Skeletal muscle cell (primary cell): ENCODE measurements around the gene CDX1.

Experiments
- DNase-seq: peaks from one replicate; pipeline ENCODE4 v3.0.0-alpha.2; 2010; ENCODE audit warnings: low read depth
- H3K4me3 ChIP-seq: 2 replicates; pipeline ENCODE4 v1.5.1; 2011; ENCODE audit warnings: low read depth, mild to moderate bottlenecking, control low read depth, low read length, moderate library complexity

The CDX1 gene

DNA sequence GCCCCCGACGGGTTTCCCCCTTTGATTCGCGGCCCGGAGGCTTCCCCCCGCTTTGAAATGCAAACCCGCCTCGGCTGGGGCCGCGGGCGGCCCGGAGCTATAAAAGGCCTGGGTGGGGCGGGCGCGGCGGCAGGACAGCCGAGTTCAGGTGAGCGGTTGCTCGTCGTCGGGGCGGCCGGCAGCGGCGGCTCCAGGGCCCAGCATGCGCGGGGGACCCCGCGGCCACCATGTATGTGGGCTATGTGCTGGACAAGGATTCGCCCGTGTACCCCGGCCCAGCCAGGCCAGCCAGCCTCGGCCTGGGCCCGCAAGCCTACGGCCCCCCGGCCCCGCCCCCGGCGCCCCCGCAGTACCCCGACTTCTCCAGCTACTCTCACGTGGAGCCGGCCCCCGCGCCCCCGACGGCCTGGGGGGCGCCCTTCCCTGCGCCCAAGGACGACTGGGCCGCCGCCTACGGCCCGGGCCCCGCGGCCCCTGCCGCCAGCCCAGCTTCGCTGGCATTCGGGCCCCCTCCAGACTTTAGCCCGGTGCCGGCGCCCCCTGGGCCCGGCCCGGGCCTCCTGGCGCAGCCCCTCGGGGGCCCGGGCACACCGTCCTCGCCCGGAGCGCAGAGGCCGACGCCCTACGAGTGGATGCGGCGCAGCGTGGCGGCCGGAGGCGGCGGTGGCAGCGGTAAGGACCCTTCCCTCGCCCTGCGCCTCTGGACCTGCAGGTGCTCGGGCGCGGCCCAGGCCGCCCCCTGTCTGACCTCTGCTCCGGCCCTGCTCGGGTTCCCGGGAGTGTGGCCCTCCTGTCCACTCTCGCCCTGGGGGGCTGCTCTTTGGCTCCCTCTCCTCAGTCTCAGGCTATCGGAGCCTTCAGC lies at the start of gene CDX1:
Gene CDX1 (plus strand): TSS at position 129 of the 862 bp plus-strand sequence. CDS start 99 bp downstream, at position 228.
- no peak within 1 kb of the TSS for H3K4me3 ChIP-seq
- no peak for DNase-seq

DNA sequence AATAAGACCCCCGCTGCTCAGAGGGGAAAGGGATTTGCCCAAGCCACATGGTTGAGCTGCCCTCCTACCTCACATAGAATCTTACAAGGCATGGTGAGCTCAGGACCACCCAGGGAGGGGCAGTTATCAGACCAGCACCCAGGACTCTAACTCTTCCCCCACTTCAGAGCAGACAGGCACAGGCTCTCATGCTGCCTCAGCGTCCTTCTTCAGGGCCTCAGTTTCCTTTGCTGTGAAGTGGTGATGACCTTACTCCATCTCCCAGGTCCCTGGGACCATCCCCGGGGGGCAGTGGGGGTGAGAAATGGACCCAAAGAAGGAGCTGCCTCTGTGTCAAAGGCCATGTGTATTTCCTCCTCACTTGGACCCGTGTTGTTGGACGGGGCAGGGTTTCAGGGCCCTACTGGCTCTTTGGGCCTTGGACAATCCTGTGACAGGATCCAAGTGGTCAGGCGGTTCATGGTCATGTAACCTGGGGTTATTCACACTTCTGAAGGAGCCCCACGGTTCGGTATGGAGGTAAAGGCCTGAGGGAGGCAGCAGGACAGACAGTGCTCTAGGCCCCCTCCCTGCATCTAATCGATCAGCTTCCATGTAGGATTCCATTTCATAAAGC lies 48.5 kb upstream of the CDX1 start:
- no peak overlapping the region for H3K4me3 ChIP-seq
- DNase-seq = no peak

DNA sequence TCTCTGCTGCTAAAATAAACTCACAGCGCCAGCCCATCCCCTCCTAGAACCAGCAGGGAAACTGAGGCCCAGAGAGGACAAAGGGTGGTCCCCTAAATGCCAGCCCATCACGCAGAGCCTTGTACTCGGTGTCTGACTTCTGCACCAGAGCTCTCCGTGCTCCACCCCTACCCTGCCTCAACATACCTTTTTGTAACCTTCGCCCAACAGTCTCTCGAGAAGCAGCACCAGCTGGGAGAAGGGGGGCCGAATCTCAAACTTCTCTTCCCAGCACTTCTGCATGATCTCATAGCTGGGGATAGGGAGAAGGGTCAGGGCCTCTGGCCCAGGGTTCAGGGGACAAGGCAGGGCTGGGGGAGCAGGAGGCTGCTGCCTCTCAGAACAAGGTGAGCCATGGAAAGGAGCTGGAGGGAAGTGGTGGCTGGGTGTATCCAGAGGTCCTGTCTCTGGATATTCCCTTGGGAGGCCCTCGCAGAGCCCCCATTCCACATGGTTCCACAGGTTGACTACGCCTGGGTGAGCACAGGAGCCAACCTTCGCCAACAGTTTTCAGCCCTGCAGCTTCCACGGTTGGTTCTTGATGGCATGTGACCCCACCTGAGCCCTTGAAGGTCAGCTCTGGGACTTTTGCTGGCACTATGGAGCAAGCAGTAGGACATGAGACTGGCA lies 47.9 kb upstream of the CDX1 start:
- no peak overlapping the region for H3K4me3 ChIP-seq
- DNase-seq = no peak

DNA sequence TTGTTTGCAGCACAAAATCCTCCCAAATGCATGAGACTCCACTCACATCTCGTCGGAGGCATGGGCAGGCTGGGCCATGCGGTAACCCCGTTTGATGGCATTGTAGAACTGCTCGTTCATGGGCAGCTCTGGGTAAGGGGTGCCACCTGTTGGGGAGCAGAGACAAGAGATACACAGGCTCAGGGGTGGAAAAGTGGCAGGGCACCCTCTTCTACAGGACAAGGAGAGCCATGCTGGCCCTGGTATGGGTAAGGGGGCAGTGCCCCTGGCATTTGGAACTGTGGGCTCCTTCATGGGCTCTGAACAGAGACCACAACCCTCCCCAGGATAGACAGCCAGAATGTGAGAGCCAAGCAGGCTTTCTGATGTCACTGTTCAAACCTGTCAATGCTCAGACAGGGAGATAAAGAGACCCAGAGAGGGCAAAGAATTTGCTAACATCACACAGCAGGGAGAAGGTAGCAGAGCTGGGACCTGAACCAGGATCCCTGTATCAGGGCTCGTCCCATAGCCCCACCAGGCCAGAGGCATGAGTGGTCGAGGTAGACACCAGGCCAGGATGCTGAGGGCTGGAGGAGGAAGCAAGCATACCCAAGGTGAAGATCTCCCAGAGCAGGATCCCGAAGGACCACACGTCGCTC lies 47.0 kb upstream of the CDX1 start:
- no peak overlapping the region for H3K4me3 ChIP-seq
- DNase-seq = no peak

DNA sequence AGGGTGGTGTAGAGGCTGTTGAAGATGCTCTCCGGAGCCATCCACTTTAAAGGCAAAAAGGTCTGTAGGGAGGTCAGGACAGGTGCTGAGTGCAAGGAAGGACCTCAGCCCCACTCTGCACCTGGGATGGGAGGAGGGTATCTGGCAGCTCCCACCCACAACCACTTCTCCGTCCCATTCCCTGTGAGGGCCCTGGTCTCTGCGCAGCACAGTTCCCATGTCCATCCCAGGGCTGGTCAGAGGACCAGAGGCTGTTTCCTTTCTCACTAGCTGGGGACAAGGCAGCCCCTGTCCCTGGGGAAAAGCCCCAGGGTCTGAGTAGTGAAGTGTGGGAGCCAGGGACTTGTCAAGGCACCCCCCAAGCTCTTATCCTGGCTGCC lies 46.5 kb upstream of the CDX1 start:
- no peak overlapping the region for H3K4me3 ChIP-seq
- DNase-seq = no peak

DNA sequence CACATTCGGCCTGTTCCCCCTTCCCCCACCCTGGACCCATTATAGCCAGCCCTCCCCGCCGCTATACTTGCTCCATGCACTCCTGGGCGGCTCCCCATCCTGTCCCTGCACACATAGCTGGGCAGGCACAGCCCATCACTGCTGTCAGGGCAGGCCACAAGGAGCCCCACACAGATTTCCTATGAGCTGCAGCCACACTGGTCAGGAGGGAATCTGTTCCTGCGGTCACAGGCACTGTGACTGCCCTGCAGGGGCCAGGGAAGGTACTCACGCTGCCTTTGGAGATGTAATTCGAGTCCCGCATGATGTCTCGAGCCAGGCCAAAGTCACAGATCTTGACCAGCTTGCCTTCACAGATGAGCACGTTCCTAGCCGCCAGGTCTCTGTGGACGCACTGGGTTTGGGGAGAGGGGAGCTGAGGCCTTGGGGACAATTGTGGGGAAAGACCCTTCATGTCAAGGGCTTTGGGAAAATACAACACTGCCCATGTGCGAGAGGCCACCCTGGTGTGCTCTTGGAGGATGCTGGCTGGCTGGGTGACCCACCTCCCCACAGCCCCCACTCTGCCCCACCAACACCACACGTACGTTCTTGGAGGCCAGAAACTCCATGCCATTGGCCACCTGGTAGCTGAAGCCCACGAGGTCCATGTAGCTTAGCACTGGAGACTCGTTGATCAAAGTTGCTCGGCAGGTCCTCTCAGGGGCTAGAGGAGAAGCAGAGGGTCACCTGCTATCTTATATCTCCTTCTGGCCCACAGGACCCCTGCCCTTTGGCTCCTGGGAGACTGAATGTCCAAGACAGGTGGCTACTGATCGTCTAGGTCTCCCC lies 45.7 kb upstream of the CDX1 start:
- H3K4me3 ChIP-seq = no peak overlapping the region
- no peak for DNase-seq

DNA sequence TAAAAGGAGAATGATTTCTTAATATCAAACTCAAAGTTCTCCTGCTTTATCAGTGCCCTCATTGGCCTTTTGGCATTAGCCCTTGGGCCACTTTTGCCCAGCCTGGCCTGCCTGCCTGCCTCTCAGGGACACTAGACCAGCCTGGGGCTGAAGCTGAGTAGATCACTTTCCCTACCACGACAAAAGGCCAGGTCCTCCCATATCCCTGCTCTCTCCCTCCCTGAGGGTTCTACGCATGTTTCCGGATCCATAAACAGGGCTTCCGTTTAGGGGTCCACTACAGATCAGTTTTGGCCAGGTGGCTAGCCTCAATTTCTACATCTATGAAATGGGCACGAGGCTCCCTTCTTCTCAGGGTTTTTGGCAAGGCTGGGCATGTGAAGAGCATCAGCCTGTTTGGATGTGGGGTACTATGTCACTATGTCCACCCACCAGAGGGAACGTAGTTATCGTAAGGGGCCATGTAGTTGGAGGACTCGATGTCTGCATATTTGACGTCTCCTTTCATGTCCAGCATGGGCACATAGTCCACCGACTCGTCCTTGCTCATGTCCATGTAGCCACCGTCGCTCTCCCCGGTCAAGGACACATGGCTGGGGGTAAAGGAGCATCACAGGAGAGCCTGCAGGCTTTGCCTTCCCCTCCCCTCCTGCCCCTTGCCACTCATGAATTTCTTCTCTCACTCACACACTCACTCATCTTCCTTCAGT lies 45.0 kb upstream of the CDX1 start:
- DNase-seq = no peak
- H3K4me3 ChIP-seq = no peak overlapping the region

DNA sequence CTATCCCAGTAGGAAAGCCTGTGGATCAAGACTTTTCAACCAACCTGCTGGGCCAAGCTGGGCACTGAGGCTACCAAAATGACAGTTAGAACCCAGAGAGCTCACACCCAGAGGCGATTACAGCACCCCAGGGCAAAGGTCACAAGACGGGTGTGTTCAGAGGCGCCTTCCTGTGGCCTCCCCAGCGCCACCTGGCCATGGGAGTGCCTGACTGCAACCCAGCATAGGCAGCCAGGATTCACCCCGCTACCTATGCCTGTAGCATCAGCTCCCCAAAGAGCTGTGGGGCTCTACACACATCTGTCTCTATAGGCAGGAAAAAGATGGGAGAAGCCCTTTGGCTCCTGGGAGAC lies 44.4 kb upstream of the CDX1 start:
- H3K4me3 ChIP-seq = no peak overlapping the region
- no peak for DNase-seq

DNA sequence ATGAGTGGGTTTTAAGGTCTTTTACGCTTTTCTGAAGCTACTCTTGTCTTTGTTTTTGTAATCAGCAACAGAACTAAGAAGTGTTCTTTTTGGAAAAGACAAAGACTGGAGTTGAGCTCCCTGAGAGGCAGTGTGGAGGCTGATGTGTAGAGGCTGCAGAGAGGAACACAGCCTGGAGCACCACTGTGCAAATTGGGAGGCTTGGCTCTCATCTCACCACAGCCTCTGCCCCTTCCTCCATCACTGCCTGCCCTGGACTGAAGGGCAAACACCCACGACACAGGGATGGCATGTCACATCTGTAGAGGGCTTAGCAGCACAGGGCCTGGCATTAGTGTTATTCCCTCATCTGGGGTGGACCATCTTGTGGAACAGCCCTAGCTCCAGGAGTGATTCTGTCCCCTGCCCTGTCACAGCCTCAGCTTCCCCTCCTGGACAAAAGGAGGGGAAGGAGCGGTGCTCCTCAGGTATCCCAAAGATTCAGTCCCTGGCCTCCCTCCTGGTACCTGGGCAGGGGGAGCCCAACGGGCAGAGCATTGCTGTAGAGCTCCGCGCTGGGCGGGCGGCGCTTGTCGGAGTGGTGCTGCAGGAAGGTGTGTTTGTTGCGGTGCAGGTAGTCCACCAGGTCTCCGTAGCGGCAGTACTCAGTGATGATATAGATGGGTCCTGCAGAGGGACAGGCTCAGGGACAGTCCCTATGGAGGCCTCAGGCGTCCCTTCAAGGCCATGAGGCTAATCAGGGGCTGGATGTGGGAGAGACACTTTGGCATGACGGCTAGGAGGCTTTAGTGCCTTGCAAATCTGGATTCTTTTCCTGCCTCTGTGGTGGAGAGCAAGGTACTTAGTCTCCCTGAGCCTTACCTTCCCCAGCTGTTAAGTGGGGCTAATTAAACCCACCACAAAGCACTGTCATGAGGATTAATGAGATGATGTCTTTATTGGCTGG lies 43.8 kb upstream of the CDX1 start:
- no peak for DNase-seq
- H3K4me3 ChIP-seq = no peak overlapping the region

DNA sequence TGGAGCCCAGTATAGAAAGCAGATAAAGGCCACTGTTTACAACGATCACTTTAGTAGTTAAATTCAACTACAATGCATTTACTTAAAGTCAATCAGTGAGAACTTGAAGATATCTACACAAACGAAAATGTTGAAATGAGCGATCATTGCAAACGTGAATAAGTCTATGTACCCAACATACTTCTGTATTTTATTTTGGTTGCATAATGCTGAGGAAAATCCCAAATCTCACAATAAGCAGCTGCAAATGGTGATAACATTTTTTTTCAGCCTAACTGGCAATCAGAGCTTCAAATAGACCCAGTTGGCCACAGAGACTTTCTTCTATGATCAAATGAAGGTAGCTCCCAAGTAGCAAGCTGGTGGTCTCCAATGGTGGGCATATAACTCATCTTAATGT lies 43.0 kb upstream of the CDX1 start:
- no peak overlapping the region for H3K4me3 ChIP-seq
- no peak for DNase-seq

DNA sequence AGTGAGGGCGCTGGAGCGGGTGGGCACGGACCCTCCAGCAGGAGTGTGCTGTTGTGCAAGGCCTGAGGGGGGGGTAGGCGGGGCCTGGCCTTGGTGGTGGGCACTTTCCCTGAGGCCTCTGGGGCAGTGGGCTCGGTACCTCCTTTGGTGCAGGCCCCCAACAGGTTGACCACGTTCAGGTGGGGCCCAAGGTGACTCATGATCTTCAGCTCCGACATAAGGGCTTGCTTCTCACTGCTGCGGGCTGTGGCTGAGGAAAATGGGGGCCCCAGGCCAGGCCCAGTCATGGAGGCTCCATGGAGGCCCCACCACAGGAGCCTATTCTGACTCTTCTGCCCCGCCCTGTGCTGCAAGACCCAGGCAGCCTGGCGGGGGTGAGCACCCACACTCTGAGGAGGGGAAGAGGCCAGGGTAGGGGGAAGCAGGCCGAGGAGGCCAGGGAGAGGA lies 42.4 kb upstream of the CDX1 start:
- no peak for DNase-seq
- no peak overlapping the region for H3K4me3 ChIP-seq

DNA sequence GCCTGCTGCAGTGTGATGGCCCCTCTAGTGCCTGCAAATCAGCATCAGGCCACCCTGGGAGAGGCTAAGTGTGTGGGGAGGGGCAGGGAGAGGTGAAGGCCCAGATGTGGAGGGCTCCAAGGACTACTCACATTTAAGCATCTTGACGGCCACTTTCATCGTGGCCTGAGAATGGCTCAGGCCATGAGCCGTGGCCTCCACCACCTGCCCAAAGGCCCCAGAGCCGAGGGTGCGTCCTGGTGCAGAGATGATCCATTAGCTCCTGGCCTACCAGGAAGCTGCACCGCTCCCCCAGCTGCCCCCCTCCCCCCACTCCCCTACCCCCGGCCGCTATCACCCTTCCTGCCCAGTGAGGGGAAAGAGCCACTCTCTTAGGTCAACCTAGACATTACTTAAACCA lies 42.0 kb upstream of the CDX1 start:
- H3K4me3 ChIP-seq = no peak overlapping the region
- no peak for DNase-seq

DNA sequence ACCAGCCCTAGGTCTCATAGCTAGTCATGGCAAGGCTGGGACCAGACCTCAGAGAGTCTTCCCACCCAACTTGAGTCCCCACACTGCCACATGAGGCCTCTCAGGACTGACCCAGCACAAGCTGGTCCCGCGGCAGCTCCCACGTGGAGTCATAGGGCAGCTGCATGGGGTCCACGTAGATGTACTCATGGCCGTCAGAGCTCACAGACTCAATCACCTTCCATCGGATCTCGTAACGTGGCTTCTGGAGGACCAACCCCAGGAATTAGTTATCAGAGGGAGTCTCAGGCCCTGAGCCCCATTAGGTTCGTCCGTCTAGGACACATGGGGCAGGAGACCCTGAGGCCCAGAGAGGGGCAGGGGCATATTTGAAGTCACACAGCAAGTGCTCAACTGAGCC lies 41.2 kb upstream of the CDX1 start:
- no peak for DNase-seq
- H3K4me3 ChIP-seq = no peak overlapping the region

DNA sequence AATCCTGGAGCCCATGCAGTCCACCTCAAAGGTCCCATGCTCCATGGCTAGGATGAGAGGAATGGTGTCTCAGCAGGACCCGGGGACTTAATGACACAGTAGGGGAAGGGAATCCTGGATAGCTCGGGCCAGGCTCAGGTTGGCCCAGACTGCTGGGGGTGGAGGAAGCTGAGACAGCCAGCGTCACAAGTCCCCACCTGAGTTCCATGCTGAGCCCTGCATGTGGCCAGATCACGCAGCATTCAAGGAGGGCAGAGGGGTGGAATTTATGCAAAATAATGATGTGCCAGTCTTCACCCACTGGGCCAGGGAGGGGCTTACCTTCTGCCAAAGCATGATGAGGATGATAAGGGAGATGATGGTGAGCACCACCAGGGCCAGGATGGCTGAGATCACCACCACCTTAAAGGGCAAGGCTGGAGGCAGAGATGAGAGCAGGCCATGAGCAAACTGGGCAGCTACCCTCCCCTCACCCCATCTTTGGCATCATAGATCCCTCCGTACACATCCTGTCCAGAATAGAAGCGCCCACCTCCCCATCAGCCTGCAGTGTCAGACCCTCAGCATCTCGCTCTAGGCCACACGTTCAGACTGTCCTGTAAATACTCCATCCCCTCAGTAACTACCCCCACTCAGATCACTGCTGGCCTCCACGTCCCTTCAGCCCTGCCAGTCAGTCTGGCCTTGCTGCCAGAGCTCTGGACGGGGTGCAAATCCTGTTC lies 40.2 kb upstream of the CDX1 start:
- no peak overlapping the region for H3K4me3 ChIP-seq
- DNase-seq = no peak

DNA sequence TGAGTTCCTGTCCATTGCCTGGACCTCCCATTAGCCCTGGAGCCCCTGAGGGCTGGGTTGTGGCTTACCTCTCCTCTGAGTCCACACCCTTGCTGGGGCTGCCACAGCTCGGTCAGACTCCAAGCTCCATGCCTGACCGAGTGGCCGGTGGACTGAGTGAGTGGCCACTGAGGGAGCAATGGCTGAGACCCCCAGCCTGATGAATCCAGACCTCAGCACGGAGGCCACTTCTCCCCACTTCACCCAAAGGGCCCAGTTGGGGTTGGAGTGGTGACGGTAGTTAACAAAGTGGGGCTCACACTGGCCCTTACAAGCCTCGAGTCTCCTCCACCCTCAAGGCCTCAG lies 39.7 kb upstream of the CDX1 start:
- no peak for DNase-seq
- no peak overlapping the region for H3K4me3 ChIP-seq

DNA sequence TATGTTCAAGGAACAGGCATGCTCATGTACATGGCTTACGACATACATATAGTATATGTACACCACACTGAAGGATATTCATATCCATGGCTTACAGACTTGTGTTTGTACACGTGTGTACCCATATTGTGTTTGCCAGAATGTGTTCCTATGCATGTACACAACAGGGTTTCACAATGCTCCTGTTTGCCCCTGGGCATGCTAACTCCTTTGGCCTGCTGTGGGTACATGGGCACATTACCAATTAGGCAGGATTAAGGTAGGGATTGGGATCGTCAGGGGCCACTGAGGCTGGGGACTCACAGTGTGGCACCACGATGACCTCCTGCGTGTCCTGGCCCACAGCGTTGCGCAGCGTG lies 37.1 kb upstream of the CDX1 start:
- H3K4me3 ChIP-seq = no peak overlapping the region
- no peak for DNase-seq

DNA sequence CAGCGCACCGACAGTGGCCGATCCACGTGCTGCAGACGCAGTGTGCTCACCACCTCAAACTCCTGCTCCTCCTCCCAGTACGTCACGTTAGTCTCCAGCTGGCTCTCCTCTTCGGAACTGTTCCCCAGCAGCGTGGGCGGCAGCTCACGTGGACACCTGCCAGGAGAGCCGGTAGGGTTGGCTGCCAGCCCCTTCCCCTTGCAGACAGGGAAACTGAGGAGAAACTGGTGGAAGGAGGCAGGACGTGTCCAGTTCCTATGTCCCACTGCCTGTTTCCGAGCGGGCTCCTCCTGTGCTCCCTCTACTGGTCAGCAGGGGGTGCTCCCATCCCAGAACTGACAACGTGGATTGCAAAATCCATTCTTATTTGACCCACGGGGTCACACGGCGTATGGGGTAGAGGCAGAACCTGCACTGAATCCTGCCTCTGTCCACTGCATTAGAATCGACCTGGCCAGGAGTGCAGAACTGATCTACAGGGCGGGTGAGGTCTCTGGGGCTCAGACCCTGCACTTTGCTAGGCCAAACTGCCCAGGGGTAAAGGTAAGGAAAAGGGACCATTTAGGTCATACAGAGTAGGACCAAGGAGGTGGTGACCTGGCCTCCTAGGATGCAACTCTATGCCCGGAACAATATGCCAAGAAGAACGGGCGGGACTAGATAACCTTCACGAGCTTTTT lies 36.6 kb upstream of the CDX1 start:
- peak; percentile 36 for DNase-seq
- H3K4me3 ChIP-seq = no peak overlapping the region
